Ectodermal cell (in vitro differentiated cells): Measurements from ENCODE around the gene PRSS2.

Experiments
- H3K27ac ChIP-seq: 2 replicates; pipeline ENCODE4 v1.7.0; 2013; ENCODE audit warnings: mild to moderate bottlenecking, low read depth, low read length; ENCODE audit not compliant: insufficient read depth, poor library complexity, severe bottlenecking
- H3K27me3 ChIP-seq: 2 replicates; pipeline ENCODE4 v1.7.0; 2013; ENCODE audit warnings: mild to moderate bottlenecking, low read length; ENCODE audit not compliant: insufficient read depth, control insufficient read depth, poor library complexity, severe bottlenecking
- H3K36me3 ChIP-seq: one replicate; pipeline ENCODE4 v1.7.0; 2013; ENCODE audit warnings: low read length; ENCODE audit not compliant: control insufficient read depth, insufficient read depth
- H3K4me1 ChIP-seq: one replicate; pipeline ENCODE4 v1.7.0; 2013; ENCODE audit warnings: low read length; ENCODE audit not compliant: control insufficient read depth, insufficient read depth
- H3K4me3 ChIP-seq: 2 replicates; pipeline ENCODE4 v1.7.0; 2013; ENCODE audit warnings: low read depth, low read length, control low read depth; ENCODE audit not compliant: insufficient read depth
- H3K9me3 ChIP-seq: 2 replicates; pipeline ENCODE4 v1.7.0; 2013; ENCODE audit warnings: mild to moderate bottlenecking, low read length, moderate library complexity; ENCODE audit not compliant: control insufficient read depth
- WGBS, 2 experiments: methylation state at CpG; one replicate each; pipeline ENCODE4 v1.1.7; 2013; ENCODE audit warnings: missing lambda C conversion rate in 2 of 2; 5-methylcytosine and 5-hydroxymethylcytosine counted together

Gene PRSS2

DNA sequence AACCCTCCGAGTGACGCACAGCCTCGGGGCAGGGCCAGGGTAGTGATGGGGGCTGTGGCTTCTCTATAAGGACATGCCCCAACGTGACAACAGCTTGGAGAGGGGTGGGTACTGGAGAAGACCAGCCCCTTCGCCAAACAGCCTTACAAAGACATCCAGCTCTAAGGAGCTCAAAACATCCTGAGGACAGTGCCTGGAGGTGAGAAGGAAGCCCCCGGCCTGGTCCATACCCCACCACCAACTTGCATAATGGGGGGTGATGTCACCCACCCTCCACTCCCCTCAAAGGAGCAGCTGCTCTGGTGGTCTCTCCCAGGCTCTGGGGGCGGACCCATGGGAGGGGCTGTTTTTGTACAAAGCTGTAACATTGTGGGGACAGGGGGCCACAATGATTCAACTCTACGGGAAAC lies 15.1 kb downstream of the PRSS2 start:
- Histone ChIP-seq H3K27me3 (no peaks in the 10 kb centered on the region), H3K27ac (no peak overlapping the region), H3K9me3 (no peaks in the 10 kb centered on the region), H3K36me3 (no peaks in the 10 kb centered on the region), H3K4me3 (no peak overlapping the region), H3K4me1 (no peaks in the 10 kb centered on the region)
- WGBS, 2 experiments: 85 to 89% methylated on average over 8 of the region's 8 CpGs

DNA sequence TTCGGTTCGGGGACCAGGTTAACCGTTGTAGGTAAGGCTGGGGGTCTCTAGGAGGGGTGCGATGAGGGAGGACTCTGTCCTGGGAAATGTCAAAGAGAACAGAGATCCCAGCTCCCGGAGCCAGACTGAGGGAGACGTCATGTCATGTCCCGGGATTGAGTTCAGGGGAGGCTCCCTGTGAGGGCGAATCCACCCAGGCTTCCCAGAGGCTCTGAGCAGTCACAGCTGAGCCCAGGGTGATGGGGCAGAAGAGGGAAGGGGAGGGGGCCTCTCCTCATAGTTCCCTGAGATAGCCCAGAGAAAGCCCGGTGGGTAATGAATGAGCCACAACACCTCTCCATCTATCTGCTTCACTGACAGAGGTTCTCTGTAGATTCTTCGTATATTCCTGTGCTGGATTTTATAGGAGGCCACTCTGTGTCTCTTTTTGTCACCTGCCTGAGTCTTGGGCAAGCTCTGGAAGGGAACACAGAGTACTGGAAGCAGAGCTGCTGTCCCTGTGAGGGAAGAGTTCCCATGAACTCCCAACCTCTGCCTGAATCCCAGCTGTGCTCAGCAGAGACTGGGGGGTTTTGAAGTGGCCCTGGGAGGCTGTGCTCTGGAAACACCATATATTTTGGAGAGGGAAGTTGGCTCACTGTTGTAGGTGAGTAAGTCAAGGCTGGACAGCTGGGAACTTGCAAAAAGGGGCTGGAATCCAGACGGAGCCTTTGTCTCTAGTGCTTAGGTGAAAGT lies 16.4 kb downstream of the PRSS2 start:
- H3K4me3 ChIP-seq: no peak overlapping the region
- no peaks in the 10 kb centered on the region for H3K27me3 ChIP-seq
- H3K9me3 ChIP-seq: no peaks in the 10 kb centered on the region
- no peaks in the 10 kb centered on the region for H3K36me3 ChIP-seq
- whole genome bisulfite sequencing, 2 experiments: 94% methylated on average over 11 of the region's 11 CpGs
- no peaks in the 10 kb centered on the region for H3K4me1 ChIP-seq
- no peak overlapping the region for H3K27ac ChIP-seq

GRCh38 chr7:142787783-142788182 lies 17.0 kb downstream of the PRSS2 start:
- Histone ChIP-seq H3K4me3 (no peak overlapping the region), H3K36me3 (no peaks in the 10 kb centered on the region), H3K4me1 (no peaks in the 10 kb centered on the region), H3K27me3 (no peaks in the 10 kb centered on the region), H3K27ac (no peak overlapping the region), H3K9me3 (no peaks in the 10 kb centered on the region)
- 92 to 93% methylated on average over 6 of the region's 6 CpGs for WGBS, 2 experiments

GRCh38 chr7:142788303-142789289 lies 17.8 kb downstream of the PRSS2 start:
- Histone ChIP-seq H3K4me1 (no peaks in the 10 kb centered on the region), H3K27ac (no peak overlapping the region), H3K36me3 (no peaks in the 10 kb centered on the region), H3K27me3 (peaks cover under 1% of the 10 kb centered on the region), H3K4me3 (no peak overlapping the region), H3K9me3 (no peaks in the 10 kb centered on the region)
- 92 to 94% methylated on average over 9 to 10 of the region's 10 CpGs for WGBS, 2 experiments

DNA sequence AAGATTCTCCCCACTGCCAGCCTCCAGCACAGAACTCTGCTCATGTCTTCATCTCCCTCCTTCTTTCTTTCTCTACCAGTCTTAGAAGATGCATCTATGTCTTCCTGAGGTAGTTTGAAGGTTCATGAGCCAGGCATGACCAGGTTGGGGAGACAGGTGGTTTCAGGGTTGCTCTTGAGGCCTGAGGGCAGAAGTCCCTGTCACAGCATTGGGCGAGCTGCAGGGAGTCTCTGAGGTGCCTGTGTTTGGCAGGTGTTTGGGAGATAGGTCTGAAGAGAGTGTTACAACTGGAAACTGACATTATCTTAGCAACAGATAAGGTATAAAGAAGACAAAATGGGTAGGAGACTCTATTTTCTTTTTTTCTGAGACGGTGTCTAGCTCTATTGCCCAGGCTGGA lies 18.7 kb downstream of the PRSS2 start:
- peaks cover 7% of the 10 kb centered on the region for H3K27me3 ChIP-seq
- H3K27ac ChIP-seq: no peak overlapping the region
- WGBS, 2 experiments: 91 to 97% methylated on average over 2 of the region's 2 CpGs
- H3K9me3 ChIP-seq: no peaks in the 10 kb centered on the region
- no peaks in the 10 kb centered on the region for H3K4me1 ChIP-seq
- H3K4me3 ChIP-seq: no peak overlapping the region
- no peaks in the 10 kb centered on the region for H3K36me3 ChIP-seq

GRCh38 chr7:142790056-142790455 lies 19.3 kb downstream of the PRSS2 start:
- WGBS, 2 experiments: 92 to 95% methylated on average over 3 of the region's 3 CpGs
- H3K4me1 ChIP-seq: no peaks in the 10 kb centered on the region
- no peak overlapping the region for H3K27ac ChIP-seq
- H3K4me3 ChIP-seq: no peak overlapping the region
- H3K27me3 ChIP-seq: peaks cover 13% of the 10 kb centered on the region
- no peaks in the 10 kb centered on the region for H3K9me3 ChIP-seq
- no peaks in the 10 kb centered on the region for H3K36me3 ChIP-seq

GRCh38 chr7:142790555-142790954 lies 19.8 kb downstream of the PRSS2 start:
- no peaks in the 10 kb centered on the region for H3K4me1 ChIP-seq
- no peak overlapping the region for H3K27ac ChIP-seq
- WGBS, 2 experiments: 91% methylated on average over 1 of the region's 1 CpG
- H3K36me3 ChIP-seq: no peaks in the 10 kb centered on the region
- H3K4me3 ChIP-seq: no peak overlapping the region
- H3K27me3 ChIP-seq: peaks cover 18% of the 10 kb centered on the region
- H3K9me3 ChIP-seq: no peaks in the 10 kb centered on the region

- H3K4me1 ChIP-seq: no peaks in the 10 kb centered on the region
- no peak overlapping the region for H3K4me3 ChIP-seq
- 93 to 95% methylated on average over 5 to 6 of the region's 7 CpGs for WGBS, 2 experiments
- peaks cover 28% of the 10 kb centered on the region for H3K27me3 ChIP-seq
- H3K36me3 ChIP-seq: no peaks in the 10 kb centered on the region
- H3K9me3 ChIP-seq: no peaks in the 10 kb centered on the region
- no peak overlapping the region for H3K27ac ChIP-seq
These were observed 20.7 kb downstream of the PRSS2 start for GRCh38 chr7:142791502-142791901.

- Histone ChIP-seq H3K36me3 (no peaks in the 10 kb centered on the region), H3K4me3 (no peak overlapping the region), H3K27me3 (peaks cover 34% of the 10 kb centered on the region), H3K27ac (no peak overlapping the region), H3K4me1 (peaks cover 2% of the 10 kb centered on the region), H3K9me3 (no peaks in the 10 kb centered on the region)
- WGBS, 2 experiments: 93 to 100% methylated on average over 1 of the region's 1 CpG
These were observed 21.4 kb downstream of the PRSS2 start for GRCh38 chr7:142792129-142792528.

DNA sequence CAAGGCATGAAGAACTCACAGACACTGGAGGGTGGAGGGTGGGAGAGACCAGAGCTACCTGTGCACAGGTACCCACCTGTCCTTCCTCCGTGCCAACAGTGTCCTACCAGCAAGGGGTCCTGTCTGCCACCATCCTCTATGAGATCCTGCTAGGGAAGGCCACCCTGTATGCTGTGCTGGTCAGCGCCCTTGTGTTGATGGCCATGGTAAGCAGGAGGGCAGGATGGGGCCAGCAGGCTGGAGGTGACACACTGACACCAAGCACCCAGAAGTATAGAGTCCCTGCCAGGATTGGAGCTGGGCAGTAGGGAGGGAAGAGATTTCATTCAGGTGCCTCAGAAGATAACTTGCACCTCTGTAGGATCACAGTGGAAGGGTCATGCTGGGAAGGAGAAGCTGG lies 21.8 kb downstream of the PRSS2 start:
- Histone ChIP-seq H3K4me1 (peaks cover 7% of the 10 kb centered on the region), H3K27me3 (peaks cover 39% of the 10 kb centered on the region), H3K27ac (no peak overlapping the region), H3K9me3 (no peaks in the 10 kb centered on the region), H3K36me3 (no peaks in the 10 kb centered on the region), H3K4me3 (no peak overlapping the region)
- WGBS, 2 experiments: 89 to 92% methylated on average over 2 of the region's 2 CpGs
